ENCODE measurements around the gene TNFRSF4. TPM values are rescaled to one million over a fixed set of nuclear protein-coding genes. Genes with fewer than 3 reads are reported as not detected.

The TNFRSF4 gene
- total RNA-seq, 1 donor from 2014 or later = 0.40 TPM

- no peak for DNase-seq (ENCODE audit: low read depth)
- TF ChIP-seq CTCF (conservative IDR thresholded peaks at IDR 0.05; ENCODE audit: low read depth, low read length) = no peak
- peak overlapping the region; percentile 88 for H3K4me3 ChIP-seq (ENCODE audit: low read depth, low read length)
These were observed 47.1 kb downstream of the TNFRSF4 start for GRCh38 chr1:1166642-1167397.

DNA sequence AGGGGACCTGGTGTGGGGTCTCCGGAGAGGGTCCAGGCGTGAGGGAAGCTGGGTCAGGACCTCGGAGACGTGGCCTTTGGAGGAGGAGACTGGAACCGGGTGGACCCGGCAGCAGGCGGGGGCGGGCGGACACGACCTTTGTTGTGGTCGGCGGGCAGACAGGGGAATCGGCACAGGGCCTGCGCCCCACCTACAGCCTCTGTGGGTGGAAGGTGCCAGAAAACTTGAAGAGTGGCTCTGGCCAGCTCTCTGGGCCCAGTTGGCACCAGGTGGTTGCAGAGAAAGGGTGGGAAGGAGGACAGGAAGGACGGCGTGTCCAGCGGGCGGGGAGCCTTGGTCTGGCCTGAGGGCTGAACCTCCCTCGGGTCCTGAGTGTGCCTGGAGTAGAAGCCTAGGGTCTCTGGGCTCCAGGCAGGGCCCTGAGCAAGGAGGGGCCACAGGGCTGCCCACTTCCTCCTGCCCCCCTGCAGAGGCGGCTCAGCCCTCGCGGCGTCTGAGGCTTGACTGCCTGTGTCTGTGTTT lies 48.0 kb downstream of the TNFRSF4 start:
- no peak for TF ChIP-seq CTCF (conservative IDR thresholded peaks at IDR 0.05; ENCODE audit: low read depth, low read length)
- DNase-seq (ENCODE audit: low read depth) = no peak
- H3K4me3 ChIP-seq (ENCODE audit: low read depth, low read length) = peak overlapping the region; percentile 88

DNA sequence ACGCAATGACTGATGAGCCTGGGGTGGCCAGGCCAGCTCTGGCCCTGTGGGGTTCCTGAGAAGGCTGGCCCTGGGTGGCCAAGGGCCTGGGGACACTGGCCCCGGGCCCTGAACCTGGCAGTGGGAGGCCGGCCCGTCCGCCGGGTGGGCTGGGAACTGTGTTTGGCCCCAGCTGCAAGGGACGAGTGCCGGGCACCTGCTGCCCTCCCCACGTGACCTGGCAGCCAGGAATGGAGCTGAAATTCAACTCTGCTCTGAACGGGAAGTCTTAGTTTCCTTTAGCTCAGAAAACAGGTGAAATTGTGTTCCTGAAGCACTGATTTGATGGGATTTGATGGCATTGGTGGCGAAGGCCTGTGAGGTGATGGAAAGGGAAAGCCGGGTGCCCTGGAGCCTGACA lies 48.5 kb downstream of the TNFRSF4 start:
- DNase-seq (ENCODE audit: low read depth) = no peak
- no peak for TF ChIP-seq CTCF (conservative IDR thresholded peaks at IDR 0.05; ENCODE audit: low read depth, low read length)
- peak overlapping the region; percentile 88 for H3K4me3 ChIP-seq (ENCODE audit: low read depth, low read length)

- H3K4me3 ChIP-seq (ENCODE audit: low read depth, low read length) = peak overlapping the region; percentile 88
- TF ChIP-seq CTCF (conservative IDR thresholded peaks at IDR 0.05; ENCODE audit: low read depth, low read length) = no peak
- peak; percentile 64 for DNase-seq (ENCODE audit: low read depth)
These were observed 49.1 kb downstream of the TNFRSF4 start for GRCh38 chr1:1164701-1165451.

DNA sequence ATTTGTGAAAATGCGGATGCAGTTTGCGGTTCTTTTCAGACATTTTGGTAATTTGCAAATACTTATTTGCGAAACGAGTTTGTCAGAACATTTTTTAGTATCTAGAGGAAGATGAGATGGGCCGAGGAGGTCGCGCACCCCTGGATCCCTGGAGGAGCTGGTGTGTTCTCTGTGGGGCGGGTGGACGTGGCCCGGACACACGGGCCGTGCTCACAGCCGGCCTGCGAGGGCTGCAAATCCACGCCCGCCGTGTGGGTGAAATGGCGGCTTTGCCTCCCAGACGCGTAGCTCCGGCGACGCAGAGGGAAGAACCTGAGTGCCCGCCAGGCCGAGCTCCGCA lies 49.6 kb downstream of the TNFRSF4 start:
- peak overlapping the region; percentile 88 for H3K4me3 ChIP-seq (ENCODE audit: low read depth, low read length)
- no peak for TF ChIP-seq CTCF (conservative IDR thresholded peaks at IDR 0.05; ENCODE audit: low read depth, low read length)
- DNase-seq (ENCODE audit: low read depth) = no peak

DNA sequence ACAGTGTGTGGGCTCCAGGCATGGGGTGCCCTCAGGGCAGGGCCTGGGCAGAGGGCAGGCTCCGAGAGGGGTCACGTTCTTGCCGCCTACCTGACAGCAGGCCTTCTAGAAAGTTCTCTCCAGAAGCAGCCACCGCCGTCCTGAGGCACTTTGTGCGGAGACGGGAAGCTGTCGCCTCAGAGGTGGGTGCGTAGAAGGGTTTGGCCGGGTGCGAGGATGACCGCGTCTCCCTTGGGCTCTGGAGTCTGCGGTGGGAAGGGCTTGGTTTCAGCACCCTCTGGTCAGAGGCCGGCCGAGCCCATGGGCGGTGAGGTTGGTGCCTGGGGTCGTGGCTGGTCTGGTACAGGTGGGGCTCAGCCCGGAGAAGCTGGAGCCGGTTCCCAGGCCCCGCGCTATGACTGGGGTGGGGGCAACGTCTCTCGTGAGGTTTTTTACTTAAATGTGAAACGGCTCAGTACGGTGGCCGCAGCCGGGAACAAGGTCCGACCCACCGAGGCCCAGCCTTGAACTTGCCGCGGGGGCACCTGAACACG lies 50.3 kb downstream of the TNFRSF4 start:
- no peak for TF ChIP-seq CTCF (conservative IDR thresholded peaks at IDR 0.05; ENCODE audit: low read depth, low read length)
- H3K4me3 ChIP-seq (ENCODE audit: low read depth, low read length) = peak overlapping the region; percentile 88
- no peak for DNase-seq (ENCODE audit: low read depth)

All from epithelial cell of proximal tubule (primary cell).